Ishikawa (cell line): ENCODE measurements around the gene NCKAP1.

Source experiments
- CEBPB ChIP-seq: IDR thresholded peaks from 2 replicates; pipeline ENCODE4 v1.6.1; 2012
- CREB1 ChIP-seq: IDR thresholded peaks from 2 replicates; pipeline ENCODE4 v1.6.1; 2012; ENCODE audit warnings: low read depth
- EGR1 ChIP-seq: IDR thresholded peaks from 2 replicates; pipeline ENCODE4 v1.6.1; 2012
- EP300 ChIP-seq: IDR thresholded peaks from 2 replicates; pipeline ENCODE4 v1.6.1; 2012; ENCODE audit warnings: borderline replicate concordance
- FOXM1 ChIP-seq: IDR thresholded peaks from 2 replicates; pipeline ENCODE4 v1.6.1; 2012; ENCODE audit warnings: low read depth, borderline replicate concordance
- MAX ChIP-seq: IDR thresholded peaks from 2 replicates; pipeline ENCODE4 v1.6.1; 2012
- NFIC ChIP-seq: IDR thresholded peaks from 2 replicates; pipeline ENCODE4 v1.6.1; 2012
- RAD21 ChIP-seq: IDR thresholded peaks from 2 replicates; pipeline ENCODE4 v1.6.1; 2012; ENCODE audit warnings: low read depth
- REST ChIP-seq: IDR thresholded peaks from 2 replicates; pipeline ENCODE4 v1.6.1; 2012; ENCODE audit warnings: low read depth, mild to moderate bottlenecking
- TAF1 ChIP-seq: IDR thresholded peaks from 2 replicates; pipeline ENCODE4 v1.6.1; 2012; ENCODE audit warnings: low read depth, mild to moderate bottlenecking
- TCF12 ChIP-seq: IDR thresholded peaks from 2 replicates; pipeline ENCODE4 v1.6.1; 2012; ENCODE audit warnings: low read depth
- TEAD4 ChIP-seq: IDR thresholded peaks from 2 replicates; pipeline ENCODE4 v1.6.1; 2012
- USF1 ChIP-seq: IDR thresholded peaks from 2 replicates; pipeline ENCODE4 v1.6.1; 2012
- YY1 ChIP-seq: IDR thresholded peaks from 2 replicates; pipeline ENCODE4 v1.6.1; 2012; ENCODE audit warnings: low read depth
- ZBTB7A ChIP-seq: IDR thresholded peaks from 2 replicates; pipeline ENCODE4 v1.6.1; 2012; ENCODE audit warnings: low read depth

The NCKAP1 gene

DNA sequence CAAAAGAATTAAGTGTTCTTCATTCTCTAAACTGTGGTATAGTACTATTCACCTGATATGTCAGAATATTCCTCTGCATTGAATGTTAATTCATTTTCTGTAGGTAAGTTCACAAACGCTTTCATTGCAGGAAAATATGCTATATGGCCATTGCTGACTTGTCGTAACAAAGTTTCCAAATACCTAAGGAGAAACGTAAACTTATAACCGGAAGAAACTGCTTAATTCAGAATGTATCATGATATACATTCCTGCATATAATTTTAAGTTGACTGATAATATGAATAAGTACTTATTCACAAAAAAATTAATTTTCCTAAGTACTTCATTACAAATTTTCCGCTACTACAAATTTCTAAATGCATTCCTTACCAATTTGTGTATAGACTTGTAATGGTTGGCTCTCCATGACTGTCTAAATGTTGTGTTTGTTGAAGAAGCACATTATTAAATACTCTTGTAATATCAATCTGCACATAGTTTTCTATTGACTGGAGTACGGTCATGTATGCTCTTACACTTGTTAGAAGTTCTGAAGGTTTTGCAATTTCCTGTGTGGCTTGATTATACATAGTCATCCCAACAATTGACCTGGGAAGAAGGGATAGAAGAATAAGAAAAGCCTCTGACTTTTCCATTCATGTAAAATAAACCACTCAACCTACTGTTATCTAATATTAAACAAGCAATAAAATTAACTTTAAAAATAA lies 85.4 kb downstream of the NCKAP1 start:
- no peak for TF ChIP-seq EP300
- no peak for TF ChIP-seq CREB1
- no peak for TF ChIP-seq REST
- no peak for TF ChIP-seq TCF12
- TF ChIP-seq CEBPB: no peak
- TF ChIP-seq FOXM1: no peak
- no peak for TF ChIP-seq EGR1
- no peak for TF ChIP-seq MAX
- no peak for TF ChIP-seq RAD21
- TF ChIP-seq USF1: no peak
- no peak for TF ChIP-seq YY1
- no peak for TF ChIP-seq TAF1

DNA sequence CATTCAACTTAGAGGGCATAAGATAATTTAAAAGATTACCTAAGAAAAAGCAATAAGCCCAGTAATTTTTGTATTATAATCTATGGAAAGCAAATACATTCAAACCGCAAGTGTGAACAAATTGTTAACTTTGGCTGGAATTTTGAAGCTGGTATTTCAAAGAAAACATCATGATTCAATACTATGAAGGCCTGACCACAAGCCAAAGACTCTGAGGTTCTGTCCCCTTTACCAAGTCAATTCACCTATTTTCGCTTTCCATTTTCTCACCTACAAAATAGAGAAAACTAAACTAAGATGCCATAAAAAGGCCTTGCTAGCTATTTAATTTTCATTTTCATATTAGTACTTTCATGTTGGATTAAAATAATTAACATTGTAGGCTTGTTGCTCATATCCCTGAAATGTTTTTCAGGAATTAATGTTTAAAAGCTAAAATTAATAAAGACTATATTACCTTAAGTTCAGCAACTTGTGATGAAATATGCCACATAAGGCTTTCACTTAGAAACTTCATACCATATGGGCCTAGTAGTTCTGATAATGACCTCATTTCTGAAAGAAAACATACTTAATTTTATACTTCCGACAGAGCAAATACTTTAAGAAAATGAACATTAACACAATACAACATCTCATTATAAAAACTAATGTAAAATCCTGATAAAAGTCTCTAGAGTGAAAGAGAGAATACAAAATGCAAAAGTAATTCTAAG lies 86.2 kb downstream of the NCKAP1 start:
- no peak for TF ChIP-seq CEBPB
- no peak for TF ChIP-seq RAD21
- TF ChIP-seq REST: no peak
- TF ChIP-seq NFIC: no peak
- no peak for TF ChIP-seq TAF1

GRCh38 chr2:182950546-182950945 lies 87.7 kb downstream of the NCKAP1 start:
- TF ChIP-seq TEAD4 (no peak), FOXM1 (no peak), USF1 (no peak), CEBPB (no peak), REST (no peak), TAF1 (no peak), RAD21 (no peak), ZBTB7A (no peak), MAX (no peak), NFIC (no peak), TCF12 (no peak), EGR1 (no peak)

DNA sequence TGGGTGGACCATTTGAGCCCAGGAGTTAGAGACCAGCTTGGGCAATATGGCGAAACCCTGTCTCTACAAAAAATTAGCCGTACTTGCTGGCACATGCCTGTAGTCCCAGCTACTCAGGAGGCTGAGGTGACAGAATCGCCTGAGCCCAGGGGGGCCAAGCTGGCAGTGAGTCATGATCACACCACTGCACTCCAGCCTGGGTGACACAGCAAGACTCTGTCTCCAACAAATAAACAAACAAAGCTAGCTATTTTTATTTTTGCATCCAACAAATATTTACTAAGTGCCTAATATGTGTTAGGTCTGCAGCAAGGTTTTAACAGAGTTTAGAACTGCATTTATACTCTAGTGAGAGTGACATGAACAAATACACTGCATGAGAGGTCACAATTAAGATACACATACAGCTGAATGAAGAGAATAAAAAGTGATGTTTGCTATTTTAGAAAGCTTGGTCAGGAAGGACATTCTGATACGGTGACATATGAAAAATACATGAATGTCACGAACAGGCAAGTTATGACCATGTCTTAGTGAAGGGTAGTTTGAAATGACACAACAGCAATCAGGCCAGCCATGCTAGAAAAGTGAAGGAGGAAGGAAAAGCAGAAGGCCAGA lies 88.6 kb downstream of the NCKAP1 start:
- TF ChIP-seq TCF12 (no peak), MAX (no peak), REST (no peak), NFIC (no peak), RAD21 (no peak), FOXM1 (no peak), YY1 (no peak), TAF1 (no peak), CREB1 (no peak), TEAD4 (no peak), EP300 (no peak), USF1 (no peak), ZBTB7A (no peak)
